ENCODE measurements around the gene HBE1. TPM values are rescaled to one million over a fixed set of nuclear protein-coding genes. Genes with fewer than 3 reads are reported as not detected.
"Not testable (repeated sequence)": the region's sequence is repeated elsewhere in the genome, so short reads cannot be mapped to it uniquely, and the experiment has no call there.

HBE1 gene
- total and polyA plus RNA-seq, 10 of the 15 experiments (the other 5 are each of a cell fraction or from before 2014, with no cell fraction given) = 0.13 to 2.7 (median 0.62) TPM; not detected in 5

DNA sequence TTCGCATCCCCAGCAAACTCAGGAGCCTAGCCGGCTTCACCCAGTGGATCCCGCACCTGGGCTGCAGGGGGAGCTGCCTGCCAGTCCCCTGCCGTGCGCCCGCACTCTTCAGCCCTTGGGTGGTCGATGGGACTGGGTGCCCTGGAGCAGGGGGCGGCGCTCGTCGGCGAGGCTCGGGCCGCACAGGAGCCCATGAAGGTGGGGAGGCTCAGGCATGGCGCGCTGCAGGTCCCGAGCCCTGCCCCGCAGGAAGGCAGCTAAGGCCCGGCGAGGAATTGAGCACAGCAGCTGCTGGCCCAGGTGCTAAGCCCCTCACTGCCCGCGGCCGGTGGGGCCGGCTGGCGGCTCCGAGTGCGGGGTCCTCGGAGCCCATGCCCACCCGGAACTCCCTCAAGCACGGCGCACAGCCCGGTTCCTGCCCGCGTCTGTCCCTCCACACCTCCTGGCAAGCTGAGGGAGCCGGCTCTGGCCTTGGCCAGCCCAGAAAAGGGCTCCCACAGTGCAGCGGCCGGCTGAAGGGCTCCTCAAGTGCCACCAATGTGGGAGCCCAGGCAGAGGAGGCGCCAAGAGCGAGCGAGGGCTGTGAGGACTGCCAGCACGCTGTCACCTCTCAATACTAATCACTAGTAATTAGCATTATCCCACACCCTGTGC lies 24.7 kb upstream of the HBE1 start:
- FAIRE-seq; H2AFZ ChIP-seq (ENCODE audit: control insufficient read depth, low read depth, low read length); H3K36me3 ChIP-seq (ENCODE audit: control insufficient read depth in 2 of 2, insufficient read depth in 2 of 2, low read length in 1 of 2); ATAC-seq; H3K4me1 ChIP-seq (ENCODE audit: control insufficient read depth, insufficient read depth, low read length); DNase-seq (ENCODE audit: low read depth, low spot score); RAD21 ChIA-PET (ENCODE audit: unreplicated experiment); H3K79me2 ChIP-seq (ENCODE audit: control insufficient read depth, insufficient read depth, low read length); H3K27me3 ChIP-seq (replicated peaks in 1 of 2; ENCODE audit: control insufficient read depth in 2 of 2, insufficient read depth in 2 of 2, low read length in 1 of 2); intact Hi-C loops (cut with micrococcal nuclease; ENCODE audit: unreplicated experiment); H3K27ac ChIP-seq (ENCODE audit: control insufficient read depth, insufficient read depth); in situ Hi-C loops (cut with MboI); H3K4me2 ChIP-seq (ENCODE audit: control insufficient read depth, insufficient read depth); POLR2A ChIA-PET; H3K9me3 ChIP-seq (replicated peaks; ENCODE audit: control insufficient read depth, insufficient read depth, low read length); H3K9ac ChIP-seq (ENCODE audit: control insufficient read depth, insufficient read depth, low read length); H4K20me1 ChIP-seq (ENCODE audit: control insufficient read depth, insufficient read depth); BruUV-seq (replicated peaks); H3K4me3 ChIP-seq; CTCF ChIA-PET: not testable (repeated sequence)
- WGBS (ENCODE audit: insufficient coverage, insufficient replicate concordance, low lambda C conversion rate, missing lambda C conversion rate) = 69% methylated on average over 19 of the region's 41 CpGs
- SMC1A ChIA-PET (ENCODE audit: uncharacterized antibody, unreplicated experiment) = interaction anchor here (1.2 kb wide), 1 partner anchor 49 kb away, joined by 3 read pairs; no protein-coding TSS in a partner anchor

DNA sequence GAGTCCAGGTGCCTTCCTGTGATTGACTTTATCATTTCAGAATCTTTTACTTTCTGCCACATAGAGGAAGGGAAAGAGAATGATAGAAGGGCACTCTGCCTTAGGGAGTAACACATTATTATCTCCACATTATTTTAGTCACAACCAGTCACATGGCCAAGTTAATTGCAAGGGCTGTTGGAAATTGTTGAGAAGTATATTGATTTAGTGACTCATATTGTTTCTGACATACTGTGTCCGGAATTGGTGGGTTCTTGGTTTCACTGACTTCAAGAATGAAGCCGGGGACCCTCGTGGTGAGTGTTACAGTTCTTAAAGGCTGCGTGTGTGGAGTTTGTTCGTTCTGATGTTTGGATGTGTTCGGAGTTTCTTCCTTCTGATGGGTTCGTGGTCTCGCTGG lies 23.3 kb upstream of the HBE1 start:
- no peak overlapping the region for H3K4me3 ChIP-seq
- H3K36me3 ChIP-seq (ENCODE audit: control insufficient read depth in 2 of 2, insufficient read depth in 2 of 2, low read length in 1 of 2) = no peaks in the 10 kb centered on the region
- H2AFZ ChIP-seq (ENCODE audit: control insufficient read depth, low read depth, low read length) = no peak overlapping the region
- intact Hi-C loops (cut with micrococcal nuclease; ENCODE audit: unreplicated experiment) (no loop called here), in situ Hi-C loops (cut with MboI) (no loop called here)
- SMC1A ChIA-PET (ENCODE audit: uncharacterized antibody, unreplicated experiment) = no interaction called here
- no peaks in the 10 kb centered on the region for H3K9me3 ChIP-seq (replicated peaks; ENCODE audit: control insufficient read depth, insufficient read depth, low read length)
- no peaks in the 10 kb centered on the region for H3K79me2 ChIP-seq (ENCODE audit: control insufficient read depth, insufficient read depth, low read length)
- H4K20me1 ChIP-seq (ENCODE audit: control insufficient read depth, insufficient read depth) = no peaks in the 10 kb centered on the region
- CTCF ChIA-PET = no interaction called here
- RAD21 ChIA-PET (ENCODE audit: unreplicated experiment) = no interaction called here
- no peaks in the 10 kb centered on the region for H3K4me1 ChIP-seq (ENCODE audit: control insufficient read depth, insufficient read depth, low read length)
- no peak for TF ChIP-seq IKZF2 (IDR thresholded peaks at IDR 0.05)
- TF ChIP-seq, protein P1, sequence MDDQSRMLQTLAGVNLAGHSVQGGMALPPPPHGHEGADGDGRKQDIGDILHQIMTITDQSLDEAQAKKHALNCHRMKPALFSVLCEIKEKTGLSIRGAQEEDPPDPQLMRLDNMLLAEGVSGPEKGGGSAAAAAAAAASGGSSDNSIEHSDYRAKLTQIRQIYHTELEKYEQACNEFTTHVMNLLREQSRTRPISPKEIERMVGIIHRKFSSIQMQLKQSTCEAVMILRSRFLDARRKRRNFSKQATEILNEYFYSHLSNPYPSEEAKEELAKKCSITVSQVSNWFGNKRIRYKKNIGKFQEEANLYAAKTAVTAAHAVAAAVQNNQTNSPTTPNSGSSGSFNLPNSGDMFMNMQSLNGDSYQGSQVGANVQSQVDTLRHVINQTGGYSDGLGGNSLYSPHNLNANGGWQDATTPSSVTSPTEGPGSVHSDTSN (IDR thresholded peaks at IDR 0.05; ENCODE audit: insufficient replicate concordance, low read depth, low read length) = no peak
- TF ChIP-seq YBX1 (IDR thresholded peaks at IDR 0.05) = no peak
- no peak for DNase-seq (ENCODE audit: low read depth, low spot score)
- H3K9ac ChIP-seq (ENCODE audit: control insufficient read depth, insufficient read depth, low read length) = no peak overlapping the region
- FAIRE-seq = no peak
- no peak overlapping the region for H3K27ac ChIP-seq (ENCODE audit: control insufficient read depth, insufficient read depth)
- 45% methylated on average over 8 of the region's 8 CpGs for WGBS (ENCODE audit: insufficient coverage, insufficient replicate concordance, low lambda C conversion rate, missing lambda C conversion rate)
- no peaks in the 10 kb centered on the region for H3K27me3 ChIP-seq (replicated peaks in 1 of 2; ENCODE audit: control insufficient read depth in 2 of 2, insufficient read depth in 2 of 2, low read length in 1 of 2)
- POLR2A ChIA-PET = no interaction called here
- BruUV-seq (replicated peaks) = no TSS peak
- H3K4me2 ChIP-seq (ENCODE audit: control insufficient read depth, insufficient read depth) = no peak overlapping the region
- no peak for ATAC-seq
